HCT116 (cell line): ENCODE data around the gene ERC1. TPM values are rescaled to one million over a fixed set of nuclear protein-coding genes. Genes with fewer than 3 reads are reported as not detected.

ENCODE experiments used
- ATAC-seq: fragments of 200-7000 bp; cut with Tn5 transposase; 2 replicates; pipeline ENCODE4 v1.9.1; 2020; ENCODE audit warnings: mild to moderate bottlenecking, moderate library complexity
- BruUV-seq: library from RNA; stranded (reverse); fragments of 400-500 nt; replicated peaks from 2 replicates; lab custom pipeline; 2021; lab: Mats Ljungman, UMichigan
- CTCF ChIA-PET: fragments of 300-600 bp; sonication (Branson Sonifier 250); formaldehyde crosslinking; loops from one replicate; lab custom pipeline; 2021; ENCODE audit warnings: antibody characterized with exemption; lab: Charles Lee
- POLR2A ChIA-PET: fragments of 300-600, 350-600 bp; sonication (Branson Sonifier 250); formaldehyde crosslinking; loops from one replicate; lab custom pipeline; 2021; ENCODE audit warnings: antibody characterized with exemption; lab: Charles Lee
- RAD21 ChIA-PET, 2 experiments: fragments of 300-600 bp; sonication (Branson Sonifier 250); formaldehyde crosslinking; loops; one replicate each; lab custom pipeline; 2023; ENCODE audit warnings: low total read pairs in 2 of 2; ENCODE audit not compliant: uncharacterized antibody in 2 of 2, unreplicated experiment in 2 of 2, low non-redundant PET in 1 of 2; lab: Charles Lee
- DNase-seq: peaks from one replicate; pipeline ENCODE4 v3.0.0-alpha.2; 2010; ENCODE audit warnings: low read depth, low spot score
- H2AFZ ChIP-seq: fragments of 200-600 bp; shearing (Covaris generic), sonication (generic); 2 replicates; pipeline ENCODE4 v1.6.1; 2017; ENCODE audit warnings: low read depth, mixed run types, mixed read lengths, antibody characterized with exemption, low read length; ENCODE audit not compliant: poor library complexity, severe bottlenecking
- H3K27ac ChIP-seq: 2 replicates; pipeline ENCODE4 v1.5.1; 2012; ENCODE audit warnings: low read depth, low read length
- H3K27me3 ChIP-seq: fragments of 200-600 bp; sonication (generic); 2 replicates; pipeline ENCODE4 v1.6.1; 2016; ENCODE audit warnings: mixed run types, low read length, mixed read lengths; ENCODE audit not compliant: insufficient read depth
- H3K36me3 ChIP-seq, 2 experiments: fragments of 200-500 bp in 1 of 2; fragments of 200-600 bp in 1 of 2; sonication (Bioruptor generic) in 1 of 2; sonication (generic) in 1 of 2; 2 replicates each; pipeline versions ENCODE4 v1.5.1 to v1.6.1; 2014 to 2016; ENCODE audit warnings: low read length in 2 of 2, inconsistent platforms in 1 of 2, mixed read lengths in 1 of 2, mixed run types in 1 of 2; ENCODE audit not compliant: insufficient read depth in 2 of 2, control insufficient read depth in 1 of 2
- H3K4me1 ChIP-seq, 2 experiments: fragments of 200-600 bp in 1 of 2; sonication (generic) in 1 of 2; 2 replicates each; pipeline versions ENCODE4 v1.5.1 to v1.6.1; 2012 to 2017; ENCODE audit warnings: low read length in 2 of 2, inconsistent platforms in 1 of 2, mild to moderate bottlenecking in 1 of 2, mixed read lengths in 1 of 2, mixed run types in 1 of 2, moderate library complexity in 1 of 2; ENCODE audit not compliant: insufficient read depth in 2 of 2, control insufficient read depth in 1 of 2
- H3K4me2 ChIP-seq: fragments of 200-600 bp; sonication (generic); 2 replicates; pipeline ENCODE4 v1.6.1; 2017; ENCODE audit warnings: mixed run types, low read length, mixed read lengths
- H3K4me3 ChIP-seq, 2 experiments: fragments of 200-600 bp in 1 of 2; sonication (generic) in 1 of 2; replicated peaks in 1 of 2; 2 replicates each; pipeline ENCODE4 v1.5.1; 2011 to 2016; ENCODE audit warnings: low read length in 2 of 2, control low read depth in 1 of 2, low read depth in 1 of 2, mild to moderate bottlenecking in 1 of 2, mixed read lengths in 1 of 2, mixed run types in 1 of 2
- H3K79me2 ChIP-seq: fragments of 200-600 bp; sonication (generic); 2 replicates; pipeline ENCODE4 v1.6.1; 2017; ENCODE audit warnings: mild to moderate bottlenecking, mixed run types, low read length, moderate library complexity, mixed read lengths; ENCODE audit not compliant: insufficient read depth
- H3K9ac ChIP-seq: fragments of 200-600 bp; sonication (generic); 2 replicates; pipeline ENCODE4 v1.6.1; 2016; ENCODE audit warnings: low read length, mixed read lengths
- H3K9me2 ChIP-seq: fragments of 200-600 bp; sonication (generic), shearing (Covaris generic); 2 replicates; pipeline ENCODE4 v1.6.1; 2017; ENCODE audit warnings: mixed run types, mild to moderate bottlenecking, moderate library complexity; ENCODE audit not compliant: insufficient read depth
- H3K9me3 ChIP-seq, 2 experiments: fragments of 200-500 bp in 1 of 2; fragments of 200-600 bp in 1 of 2; sonication (Bioruptor generic) in 1 of 2; sonication (generic) in 1 of 2; 2 replicates each; pipeline ENCODE4 v1.6.1; 2014 to 2017; ENCODE audit warnings: low read length in 2 of 2, mixed read lengths in 2 of 2, inconsistent platforms in 1 of 2, low read depth in 1 of 2, mild to moderate bottlenecking in 1 of 2, mixed run types in 1 of 2, moderate library complexity in 1 of 2; ENCODE audit not compliant: control insufficient read depth in 1 of 2, insufficient read depth in 1 of 2
- H4K20me1 ChIP-seq: fragments of 200-600 bp; sonication (generic), shearing (Covaris generic); 2 replicates; pipeline ENCODE4 v1.6.1; 2017; ENCODE audit warnings: mixed run types, mild to moderate bottlenecking, moderate library complexity; ENCODE audit not compliant: insufficient read depth
- ATF3 ChIP-seq: IDR thresholded peaks from 2 replicates; pipeline ENCODE4 v1.6.1; 2012
- CBX3 ChIP-seq: IDR thresholded peaks from 2 replicates; pipeline ENCODE4 v1.6.1; 2012; ENCODE audit warnings: low read depth
- CTCF ChIP-seq, 3 experiments: fragments of 200-600 bp in 1 of 3; sonication (generic) in 1 of 3; IDR thresholded peaks in 2 of 3; conservative IDR thresholded peaks in 1 of 3; 2 replicates each; pipeline ENCODE4 v1.5.1; 2012 to 2017; ENCODE audit warnings: low read depth in 2 of 3, low read length in 2 of 3, antibody characterized with exemption in 1 of 3, borderline replicate concordance in 1 of 3, control low read depth in 1 of 3, mild to moderate bottlenecking in 1 of 3, mixed read lengths in 1 of 3, mixed run types in 1 of 3, moderate library complexity in 1 of 3; ENCODE audit not compliant: insufficient read depth in 1 of 3
- ELF1 ChIP-seq: IDR thresholded peaks from 2 replicates; pipeline ENCODE4 v1.6.1; 2012; ENCODE audit warnings: low read depth, borderline replicate concordance
- EZH2 ChIP-seq: fragments of 200-600 bp; sonication (generic); IDR thresholded peaks from 2 replicates; pipeline ENCODE4 v1.6.1; 2017; ENCODE audit warnings: antibody characterized with exemption, mixed run types
- EZH2phosphoT487 ChIP-seq: fragments of 200-600 bp; IDR thresholded peaks from 2 replicates; pipeline ENCODE4 v1.6.1; 2018; ENCODE audit warnings: antibody characterized with exemption, borderline replicate concordance
- JUND ChIP-seq: IDR thresholded peaks from 2 replicates; pipeline ENCODE4 v1.6.1; 2012
- MAX ChIP-seq: IDR thresholded peaks from 2 replicates; pipeline ENCODE4 v1.6.1; 2012
- POLR2A ChIP-seq: IDR thresholded peaks from 2 replicates; pipeline ENCODE4 v1.7.0; 2011; ENCODE audit warnings: borderline replicate concordance; ENCODE audit not compliant: insufficient read depth, insufficient read length; ENCODE audit errors: extremely low read depth
- POLR2AphosphoS5 ChIP-seq: IDR thresholded peaks from 2 replicates; pipeline ENCODE4 v1.6.1; 2011; ENCODE audit warnings: mild to moderate bottlenecking, low read depth, low read length, moderate library complexity
- RAD21 ChIP-seq: IDR thresholded peaks from 2 replicates; pipeline ENCODE4 v1.6.1; 2012; ENCODE audit warnings: low read depth, mild to moderate bottlenecking
- SIN3A ChIP-seq: IDR thresholded peaks from 2 replicates; pipeline ENCODE4 v1.6.1; 2012; ENCODE audit warnings: low read depth
- SP1 ChIP-seq: IDR thresholded peaks from 2 replicates; pipeline ENCODE4 v1.6.1; 2012; ENCODE audit warnings: low read depth
- SRF ChIP-seq: IDR thresholded peaks from 2 replicates; pipeline ENCODE4 v1.6.1; 2012; ENCODE audit warnings: low read depth
- TCF7L2 ChIP-seq: IDR thresholded peaks from 2 replicates; pipeline ENCODE4 v1.7.0; 2011; ENCODE audit warnings: borderline replicate concordance, inconsistent platforms; ENCODE audit not compliant: insufficient read depth, insufficient read length; ENCODE audit errors: extremely low read depth
- YY1 ChIP-seq: IDR thresholded peaks from 2 replicates; pipeline ENCODE4 v1.6.1; 2011; ENCODE audit warnings: low read length, low read depth, moderate library complexity, mild to moderate bottlenecking; ENCODE audit not compliant: insufficient replicate concordance; ENCODE audit errors: extremely low read depth
- ZBTB33 ChIP-seq: IDR thresholded peaks from 2 replicates; pipeline ENCODE4 v1.6.1; 2011; ENCODE audit warnings: mild to moderate bottlenecking, low read length, moderate library complexity; ENCODE audit not compliant: insufficient replicate concordance; ENCODE audit errors: extremely low read depth
- ZFX ChIP-seq: fragments of 450-650 bp; IDR thresholded peaks from 2 replicates; pipeline ENCODE4 v1.6.1; 2017
- ZNF274 ChIP-seq: fragments of 200-500 bp; sonication (Bioruptor generic); IDR thresholded peaks from 2 replicates; pipeline ENCODE4 v1.6.1; 2014; ENCODE audit warnings: mild to moderate bottlenecking, low read depth, low read length, inconsistent platforms
- intact Hi-C: fragments of 100-400 bp; cut with micrococcal nuclease; formaldehyde crosslinking; loops from 2 replicates; pipeline ENCODE4 v1.10.0; 2022
- total RNA-seq: library from RNA; stranded (reverse); gene quantifications from one replicate; pipeline ENCODE4 v1.2.1, GENCODE V29; 2021; ENCODE audit not compliant: unreplicated experiment
- TF ChIP-seq, protein P1 (sequence below): IDR thresholded peaks from 2 replicates; pipeline ENCODE4 v1.6.1; 2012; ENCODE audit warnings: low read depth

Gene ERC1
- total RNA-seq, 1 experiment from 2014 or later, result 41.9 TPM

DNA sequence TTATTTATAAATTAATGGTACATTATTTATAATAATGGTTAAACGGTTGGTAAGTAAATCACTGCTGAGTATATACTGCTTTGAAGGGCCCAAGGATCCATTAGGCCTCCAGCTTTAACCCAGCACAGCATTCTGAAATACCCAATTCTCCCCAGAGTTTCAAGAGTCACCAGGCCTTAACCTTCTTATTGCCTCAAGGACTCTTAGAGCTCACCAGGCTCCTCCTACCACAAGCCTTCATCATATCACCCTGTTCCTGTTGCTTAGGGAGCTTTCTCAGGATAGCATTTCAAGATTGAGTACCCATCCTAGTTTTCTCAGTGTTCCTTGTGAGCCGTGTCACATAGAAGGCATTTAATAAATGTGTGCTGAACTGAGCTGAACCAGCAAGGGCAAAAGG is 360.9 kb downstream of the ERC1 start:
- no peaks in the 10 kb centered on the region; a peak in 1 of 4 replicates for H3K4me1 ChIP-seq
- H3K36me3 ChIP-seq, result no peaks in the 10 kb centered on the region
- H4K20me1 ChIP-seq, result no peaks in the 10 kb centered on the region
- no peak for ATAC-seq
- H3K9ac ChIP-seq, result no peak overlapping the region
- H2AFZ ChIP-seq, result no peak overlapping the region
- no peak for TF ChIP-seq POLR2A
- TF ChIP-seq CBX3, result no peak
- TF ChIP-seq MAX, result no peak
- no peak for TF ChIP-seq EZH2
- no peak for TF ChIP-seq JUND
- TF ChIP-seq CTCF (IDR thresholded peaks at IDR 0.05 in 2 of 3, conservative IDR thresholded peaks at IDR 0.05 in 1 of 3; ENCODE audit: borderline replicate concordance in 1 of 3, insufficient read depth in 1 of 3, low read depth in 2 of 3, low read length in 2 of 3), result no peak
- no peak for TF ChIP-seq ZNF274
- no peak for TF ChIP-seq TCF7L2
- no peak for TF ChIP-seq SIN3A
- TF ChIP-seq, protein P1, sequence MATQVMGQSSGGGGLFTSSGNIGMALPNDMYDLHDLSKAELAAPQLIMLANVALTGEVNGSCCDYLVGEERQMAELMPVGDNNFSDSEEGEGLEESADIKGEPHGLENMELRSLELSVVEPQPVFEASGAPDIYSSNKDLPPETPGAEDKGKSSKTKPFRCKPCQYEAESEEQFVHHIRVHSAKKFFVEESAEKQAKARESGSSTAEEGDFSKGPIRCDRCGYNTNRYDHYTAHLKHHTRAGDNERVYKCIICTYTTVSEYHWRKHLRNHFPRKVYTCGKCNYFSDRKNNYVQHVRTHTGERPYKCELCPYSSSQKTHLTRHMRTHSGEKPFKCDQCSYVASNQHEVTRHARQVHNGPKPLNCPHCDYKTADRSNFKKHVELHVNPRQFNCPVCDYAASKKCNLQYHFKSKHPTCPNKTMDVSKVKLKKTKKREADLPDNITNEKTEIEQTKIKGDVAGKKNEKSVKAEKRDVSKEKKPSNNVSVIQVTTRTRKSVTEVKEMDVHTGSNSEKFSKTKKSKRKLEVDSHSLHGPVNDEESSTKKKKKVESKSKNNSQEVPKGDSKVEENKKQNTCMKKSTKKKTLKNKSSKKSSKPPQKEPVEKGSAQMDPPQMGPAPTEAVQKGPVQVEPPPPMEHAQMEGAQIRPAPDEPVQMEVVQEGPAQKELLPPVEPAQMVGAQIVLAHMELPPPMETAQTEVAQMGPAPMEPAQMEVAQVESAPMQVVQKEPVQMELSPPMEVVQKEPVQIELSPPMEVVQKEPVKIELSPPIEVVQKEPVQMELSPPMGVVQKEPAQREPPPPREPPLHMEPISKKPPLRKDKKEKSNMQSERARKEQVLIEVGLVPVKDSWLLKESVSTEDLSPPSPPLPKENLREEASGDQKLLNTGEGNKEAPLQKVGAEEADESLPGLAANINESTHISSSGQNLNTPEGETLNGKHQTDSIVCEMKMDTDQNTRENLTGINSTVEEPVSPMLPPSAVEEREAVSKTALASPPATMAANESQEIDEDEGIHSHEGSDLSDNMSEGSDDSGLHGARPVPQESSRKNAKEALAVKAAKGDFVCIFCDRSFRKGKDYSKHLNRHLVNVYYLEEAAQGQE, result no peak
- TF ChIP-seq YY1, result no peak
- TF ChIP-seq ZFX, result no peak
- TF ChIP-seq ATF3, result no peak
- no peak for TF ChIP-seq POLR2AphosphoS5
- no peak for TF ChIP-seq ZBTB33
- TF ChIP-seq RAD21, result no peak
- no peak for TF ChIP-seq EZH2phosphoT487
- no peak for TF ChIP-seq ELF1
- TF ChIP-seq SRF, result no peak
- TF ChIP-seq SP1, result no peak
- no peaks in the 10 kb centered on the region for H3K9me3 ChIP-seq
- ChIA-PET CTCF (no interaction called here), RAD21 (no interaction called here), POLR2A (no interaction called here)
- H3K79me2 ChIP-seq, result no peaks in the 10 kb centered on the region
- H3K4me3 ChIP-seq, result no peak overlapping the region
- no peak overlapping the region for H3K4me2 ChIP-seq
- no peak overlapping the region for H3K27ac ChIP-seq
- H3K9me2 ChIP-seq, result no peaks in the 10 kb centered on the region
- intact Hi-C loops, result no loop called here
- BruUV-seq, result no TSS peak
- no peak for DNase-seq
- no peaks in the 10 kb centered on the region for H3K27me3 ChIP-seq
